Activated T-helper 2 cell treated with anti-CD3 and anti-CD28 coated beads, Interferon-gamma antibody, Interleukin-2, Interleukin-4, amounts not matched to agents 10 μg/mL and 5 μg/mL and 100 μg/mL, durations not matched to agents 14 hours and 24 hours and 36 hours (primary cell): ENCODE measurements around the gene PRIM2. TPM values are rescaled to one million over a fixed set of nuclear protein-coding genes. Genes with fewer than 3 reads are reported as not detected.
"Not testable (repeated sequence)": the region's sequence is repeated elsewhere in the genome, so short reads cannot be mapped to it uniquely, and the experiment has no call there.

ENCODE experiments used
- DNase-seq: peaks from one replicate; pipeline ENCODE4 v3.0.0; 2021; ENCODE audit warnings: low spot score
- H3K27ac Mint-ChIP-seq: one replicate; pipeline ENCODE4 v1.8.0; 2021; ENCODE audit warnings: mixed read lengths
- H3K27me3 Mint-ChIP-seq: one replicate; pipeline ENCODE4 v1.8.0; 2021; ENCODE audit warnings: low read depth, mixed read lengths
- H3K36me3 Mint-ChIP-seq: one replicate; pipeline ENCODE4 v1.8.0; 2021; ENCODE audit warnings: low read depth, mixed read lengths
- H3K4me1 Mint-ChIP-seq: one replicate; pipeline ENCODE4 v1.8.0; 2021; ENCODE audit warnings: low read depth, mixed read lengths
- H3K4me3 Mint-ChIP-seq: one replicate; pipeline ENCODE4 v1.8.0; 2021; ENCODE audit warnings: low read depth, mild to moderate bottlenecking, moderate library complexity, mixed read lengths
- H3K9me3 Mint-ChIP-seq: one replicate; pipeline ENCODE4 v1.8.0; 2021; ENCODE audit warnings: mixed read lengths
- intact Hi-C: fragments of 100-400 bp; cut with micrococcal nuclease; formaldehyde crosslinking; loops from one replicate; pipeline ENCODE4 v1.15.1; 2023
- total RNA-seq: library from RNA; stranded (reverse); gene quantifications from 2 replicates; pipeline ENCODE4 v1.2.3, GENCODE V29; 2022

PRIM2 gene
- total RNA-seq, 1 donor from 2014 or later: 37.9 TPM

DNA sequence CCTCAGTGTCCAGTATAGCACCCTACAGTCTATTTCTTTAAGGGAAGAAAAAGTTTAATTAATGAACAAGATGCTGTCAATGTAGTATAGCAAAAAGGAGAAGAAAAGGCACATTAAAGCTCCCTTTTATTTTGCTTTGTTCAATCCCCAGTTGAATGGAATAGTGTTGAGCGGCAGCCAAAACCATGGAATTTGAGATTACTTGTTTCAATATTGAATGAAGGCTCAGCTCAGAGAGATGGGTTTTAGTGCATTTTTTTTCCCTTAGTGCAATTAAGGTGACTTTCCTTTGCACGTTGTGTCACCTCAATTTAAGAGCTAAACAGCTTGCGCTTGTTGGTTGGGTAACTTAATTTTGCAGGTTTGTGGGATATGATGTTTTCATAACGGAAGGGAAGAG, 254.7 kb downstream of the PRIM2 start:
- H3K27ac Mint-ChIP-seq, intact Hi-C loops, H3K36me3 Mint-ChIP-seq, H3K4me1 Mint-ChIP-seq, DNase-seq, H3K4me3 Mint-ChIP-seq, H3K9me3 Mint-ChIP-seq, H3K27me3 Mint-ChIP-seq: not testable (repeated sequence)

DNA sequence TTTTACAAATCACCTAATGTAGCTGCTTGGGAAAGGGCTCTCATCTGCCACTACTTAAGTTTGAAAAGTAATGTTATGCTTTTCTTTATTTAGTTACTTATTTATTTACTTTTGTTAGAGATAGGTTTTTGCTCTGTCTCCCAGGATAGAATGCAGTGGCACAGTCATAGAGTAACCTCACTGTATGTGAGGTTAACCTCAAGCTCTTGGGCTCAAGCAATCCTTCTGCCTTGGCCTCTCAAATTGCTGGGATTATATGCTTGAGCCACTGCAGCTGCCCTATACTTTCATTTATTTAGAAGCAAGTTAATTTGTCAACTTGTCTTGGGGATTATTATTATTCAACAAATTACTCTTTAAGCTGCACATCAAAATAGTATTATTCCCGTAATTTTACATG, 255.4 kb downstream of the PRIM2 start:
- H3K4me3 Mint-ChIP-seq, H3K27ac Mint-ChIP-seq, H3K36me3 Mint-ChIP-seq, H3K4me1 Mint-ChIP-seq, H3K9me3 Mint-ChIP-seq, intact Hi-C loops, DNase-seq, H3K27me3 Mint-ChIP-seq: not testable (repeated sequence)

DNA sequence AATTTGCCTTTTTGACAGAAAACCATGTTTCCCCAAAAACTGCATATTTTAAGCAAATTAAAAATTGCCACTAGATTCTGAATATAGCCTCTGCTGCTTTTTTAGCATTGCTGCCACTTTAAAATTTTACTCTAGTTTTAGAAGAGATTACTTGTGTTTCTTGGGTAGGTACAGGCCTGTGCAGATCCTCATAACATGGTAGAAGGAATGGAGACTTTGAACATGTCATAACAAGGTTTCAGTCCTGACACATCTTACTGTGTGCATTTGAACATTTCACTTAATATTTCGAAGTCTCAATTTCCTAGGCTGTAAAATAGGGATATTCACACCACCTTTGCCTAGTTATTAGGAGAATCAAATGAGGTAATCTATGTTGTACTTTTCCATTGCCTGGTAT, 259.6 kb downstream of the PRIM2 start:
- H3K4me3 Mint-ChIP-seq, H3K36me3 Mint-ChIP-seq, H3K4me1 Mint-ChIP-seq, intact Hi-C loops, H3K27ac Mint-ChIP-seq, H3K27me3 Mint-ChIP-seq, DNase-seq, H3K9me3 Mint-ChIP-seq: not testable (repeated sequence)

DNA sequence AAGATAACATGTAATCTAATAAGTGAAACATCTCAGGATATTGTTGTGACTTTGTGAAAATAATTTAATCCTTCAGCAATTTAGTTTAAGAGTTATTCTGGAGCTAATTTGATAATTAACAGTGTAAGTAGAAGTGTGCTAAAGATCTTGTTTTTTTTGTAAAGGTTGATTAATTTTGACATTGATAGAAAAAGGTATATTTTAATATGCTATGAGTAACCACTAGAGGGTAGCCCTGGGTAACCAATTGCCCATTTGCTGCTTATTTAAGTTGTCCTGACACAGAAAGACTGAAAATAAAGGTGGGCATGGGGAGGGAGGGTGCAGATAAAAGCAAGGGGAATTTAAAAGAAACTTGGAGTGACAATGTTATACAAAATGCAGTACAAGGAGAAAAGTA, 262.1 kb downstream of the PRIM2 start:
- H3K27ac Mint-ChIP-seq, H3K27me3 Mint-ChIP-seq, intact Hi-C loops, DNase-seq, H3K4me3 Mint-ChIP-seq, H3K36me3 Mint-ChIP-seq, H3K4me1 Mint-ChIP-seq, H3K9me3 Mint-ChIP-seq: not testable (repeated sequence)

DNA sequence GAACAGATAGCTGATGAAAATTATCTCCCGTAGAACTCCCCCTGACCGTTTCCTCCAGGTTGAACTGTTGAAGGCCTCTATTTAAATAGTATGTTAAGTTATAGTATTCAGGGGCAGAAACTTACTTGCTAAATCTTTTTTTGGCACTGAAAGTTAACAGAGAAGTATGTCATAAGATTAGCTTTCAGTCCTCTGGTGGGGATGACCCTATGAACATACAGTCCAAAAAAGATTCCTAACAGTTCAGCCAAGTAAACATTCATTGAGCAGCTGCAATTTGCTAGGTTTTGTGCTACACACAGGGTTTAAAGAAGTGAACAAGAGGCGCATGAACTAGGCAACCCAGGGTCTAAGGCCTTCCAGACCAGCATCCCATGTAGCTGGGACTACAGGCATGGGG, 264.2 kb downstream of the PRIM2 start:
- H3K36me3 Mint-ChIP-seq, H3K27ac Mint-ChIP-seq, H3K4me3 Mint-ChIP-seq, DNase-seq, H3K4me1 Mint-ChIP-seq, intact Hi-C loops, H3K27me3 Mint-ChIP-seq, H3K9me3 Mint-ChIP-seq: not testable (repeated sequence)

DNA sequence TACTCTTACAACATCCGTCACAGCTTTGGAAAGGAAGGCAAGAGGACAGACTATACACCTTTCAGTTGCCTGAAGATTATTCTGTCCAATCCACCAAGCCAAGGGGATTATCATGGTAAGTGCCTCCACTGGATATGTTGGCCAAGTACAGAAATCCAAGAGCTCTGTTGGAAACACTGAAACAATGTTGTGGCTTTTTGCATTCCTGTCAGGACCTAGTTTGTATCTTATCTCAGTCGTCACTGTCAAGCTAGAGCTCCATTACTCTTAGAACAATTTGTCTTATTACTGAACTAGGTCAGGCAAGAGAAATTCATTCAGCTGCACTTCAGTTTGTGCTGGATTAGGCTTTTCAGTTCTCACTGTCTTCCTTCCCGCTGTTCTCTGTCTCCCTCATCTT, 283.7 kb downstream of the PRIM2 start:
- H3K27me3 Mint-ChIP-seq, DNase-seq, intact Hi-C loops, H3K4me3 Mint-ChIP-seq, H3K9me3 Mint-ChIP-seq, H3K27ac Mint-ChIP-seq, H3K4me1 Mint-ChIP-seq: not testable (repeated sequence)
- peaks cover 11% of the 10 kb centered on the region for H3K36me3 Mint-ChIP-seq

DNA sequence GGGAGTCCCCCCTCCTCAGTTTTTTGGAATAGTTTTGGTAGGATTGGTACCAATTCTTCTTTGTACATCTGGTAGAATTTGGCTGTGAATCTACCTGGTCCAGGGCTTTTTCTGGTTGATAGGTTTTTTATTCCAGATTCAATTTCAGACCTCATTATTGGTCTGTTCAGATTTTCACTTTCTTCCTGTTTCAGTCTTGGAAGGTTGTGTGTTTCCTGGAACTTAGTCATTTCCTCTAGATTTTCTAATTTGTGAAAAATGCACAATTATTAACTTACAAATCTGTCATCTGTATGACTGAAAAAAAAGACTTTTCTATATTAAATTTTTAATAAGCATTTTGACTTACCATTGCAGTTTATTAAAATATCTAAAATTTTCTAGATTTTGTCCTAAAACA, 287.9 kb downstream of the PRIM2 start:
- DNase-seq, intact Hi-C loops, H3K27ac Mint-ChIP-seq, H3K27me3 Mint-ChIP-seq, H3K4me1 Mint-ChIP-seq, H3K9me3 Mint-ChIP-seq, H3K4me3 Mint-ChIP-seq: not testable (repeated sequence)
- H3K36me3 Mint-ChIP-seq: peaks cover 29% of the 10 kb centered on the region

DNA sequence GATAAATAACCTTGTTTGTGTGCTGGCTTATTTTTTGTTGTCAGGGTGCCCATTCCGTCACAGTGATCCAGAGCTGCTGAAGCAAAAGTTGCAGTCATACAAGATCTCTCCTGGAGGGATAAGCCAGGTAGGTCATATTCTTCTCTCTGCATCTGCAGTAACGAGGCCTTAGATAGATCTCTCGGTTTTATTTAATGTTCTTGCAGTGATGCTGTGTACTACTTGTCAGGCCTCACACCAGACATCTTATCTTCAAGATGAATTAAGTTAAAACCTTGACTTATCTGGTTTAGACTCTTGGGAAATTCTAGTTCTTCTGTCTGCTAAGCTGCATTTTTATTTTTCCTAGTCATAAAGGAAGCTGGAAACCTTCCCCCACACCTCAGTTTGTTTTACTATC, 288.9 kb downstream of the PRIM2 start:
- intact Hi-C loops, H3K27ac Mint-ChIP-seq, H3K9me3 Mint-ChIP-seq: not testable (repeated sequence)

DNA sequence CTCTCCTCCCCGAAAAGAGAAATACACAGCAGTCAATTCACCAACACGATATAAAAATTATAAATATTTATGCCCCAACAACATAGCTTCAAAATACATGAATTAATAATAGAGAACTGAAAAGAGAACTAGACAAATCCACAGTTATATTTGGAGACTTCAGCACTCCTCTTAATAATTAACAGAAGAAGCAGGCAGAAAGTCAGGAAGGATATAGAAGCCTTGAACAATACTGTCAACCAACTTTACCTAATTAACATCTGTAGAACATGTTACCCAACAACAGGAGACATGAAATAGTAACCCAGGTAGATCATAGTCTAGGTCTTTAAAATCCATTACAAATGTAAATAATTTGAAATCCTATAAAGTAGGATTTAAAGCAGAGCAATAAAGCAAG, 293.2 kb downstream of the PRIM2 start:
- H3K9me3 Mint-ChIP-seq, H3K27me3 Mint-ChIP-seq, H3K4me1 Mint-ChIP-seq, H3K27ac Mint-ChIP-seq, intact Hi-C loops, H3K4me3 Mint-ChIP-seq, DNase-seq: not testable (repeated sequence)
- H3K36me3 Mint-ChIP-seq: peaks cover 17% of the 10 kb centered on the region

More for the DNA sequence above, 288.9 kb downstream of the PRIM2 start:
- H3K4me1 Mint-ChIP-seq, H3K4me3 Mint-ChIP-seq, H3K27me3 Mint-ChIP-seq, DNase-seq: not testable (repeated sequence)
- H3K36me3 Mint-ChIP-seq: peaks cover 29% of the 10 kb centered on the region

DNA sequence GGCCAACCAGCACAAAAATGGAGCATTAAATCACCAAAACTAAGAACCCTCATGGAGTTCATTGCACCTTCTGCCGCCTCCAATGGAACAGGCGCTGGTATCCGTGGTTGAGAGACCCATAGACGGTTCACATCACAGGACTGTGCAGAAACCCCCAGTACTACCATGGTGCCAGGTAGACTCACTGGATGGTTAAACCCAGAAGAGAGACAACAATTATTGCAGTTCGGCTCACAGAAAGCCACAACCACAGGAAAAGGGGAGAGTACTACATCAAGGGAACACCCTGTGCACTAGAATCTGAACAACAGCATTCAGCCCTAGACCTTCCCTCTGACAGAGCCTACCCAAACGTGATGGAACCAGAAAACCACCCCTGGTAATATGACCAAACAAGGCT, 301.5 kb downstream of the PRIM2 start:
- not testable (repeated sequence) for H3K27me3 Mint-ChIP-seq, H3K9me3 Mint-ChIP-seq, H3K27ac Mint-ChIP-seq

DNA sequence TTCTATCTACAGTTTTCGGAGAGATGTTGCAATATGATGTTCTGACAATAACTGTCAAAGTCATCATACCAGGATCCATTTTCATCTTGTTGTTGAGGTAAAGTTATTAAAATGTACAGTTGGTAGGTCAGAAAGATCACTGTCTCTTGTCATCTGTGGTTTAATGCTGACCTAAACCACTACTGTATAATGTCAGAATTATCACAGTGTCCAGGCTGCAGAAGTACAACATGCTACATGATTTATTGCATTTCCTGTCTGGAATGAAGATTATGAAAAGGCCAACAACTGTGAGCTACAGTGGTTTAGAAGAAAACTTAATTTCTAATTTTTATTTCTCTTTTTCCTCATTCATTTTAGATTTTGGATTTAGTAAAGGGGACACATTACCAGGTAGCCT, 314.3 kb downstream of the PRIM2 start:
- intact Hi-C loops, H3K9me3 Mint-ChIP-seq, H3K27me3 Mint-ChIP-seq, H3K27ac Mint-ChIP-seq, DNase-seq, H3K4me1 Mint-ChIP-seq, H3K4me3 Mint-ChIP-seq: not testable (repeated sequence)
- H3K36me3 Mint-ChIP-seq: peaks cover 16% of the 10 kb centered on the region

More for the DNA sequence above, 301.5 kb downstream of the PRIM2 start:
- H3K4me1 Mint-ChIP-seq, H3K4me3 Mint-ChIP-seq, intact Hi-C loops, DNase-seq, H3K36me3 Mint-ChIP-seq: not testable (repeated sequence)

DNA sequence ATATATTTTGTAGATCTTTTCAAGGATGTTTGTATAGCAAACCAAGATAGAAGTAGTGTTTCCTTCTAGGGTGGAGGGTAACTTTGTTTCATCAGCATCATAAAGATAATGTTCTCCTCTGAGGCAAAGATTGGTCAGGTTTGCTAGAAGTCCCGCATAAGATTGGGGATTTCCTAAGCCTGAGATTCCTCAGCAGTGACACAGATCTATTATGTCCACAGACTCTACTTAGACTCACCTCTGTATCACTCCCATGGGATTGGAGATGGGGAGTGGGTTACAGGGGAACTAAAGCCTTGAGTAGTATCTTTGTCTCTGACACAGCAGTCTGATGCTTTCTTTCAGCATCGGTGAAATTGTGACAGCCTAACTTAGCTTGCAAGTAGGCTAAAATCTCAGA, 341.1 kb downstream of the PRIM2 start:
- H3K9me3 Mint-ChIP-seq: not testable (repeated sequence)

DNA sequence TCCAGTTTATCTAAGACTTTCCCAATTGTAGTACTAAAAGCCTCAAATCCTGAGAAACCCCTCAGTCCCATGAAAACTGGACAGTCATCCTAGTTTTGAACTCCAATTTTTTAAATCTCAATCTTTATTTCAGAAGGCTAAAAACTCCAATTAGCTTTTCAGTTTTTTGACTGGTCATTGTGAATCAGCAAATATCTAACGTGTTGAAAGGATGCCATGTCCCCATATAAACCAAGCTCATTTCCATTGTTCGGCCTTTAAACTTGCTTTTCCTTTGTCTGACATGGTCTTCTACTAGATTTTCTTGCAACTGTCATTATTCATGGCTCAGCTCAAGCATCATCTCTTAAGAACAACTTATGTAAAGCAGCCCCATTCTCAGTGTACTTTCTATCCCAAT, 342.4 kb downstream of the PRIM2 start:
- H3K4me3 Mint-ChIP-seq, intact Hi-C loops, H3K27me3 Mint-ChIP-seq, H3K36me3 Mint-ChIP-seq, DNase-seq, H3K9me3 Mint-ChIP-seq, H3K4me1 Mint-ChIP-seq, H3K27ac Mint-ChIP-seq: not testable (repeated sequence)

More for the DNA sequence above, 341.1 kb downstream of the PRIM2 start:
- H3K4me1 Mint-ChIP-seq, H3K27me3 Mint-ChIP-seq, H3K36me3 Mint-ChIP-seq, intact Hi-C loops, H3K27ac Mint-ChIP-seq, DNase-seq, H3K4me3 Mint-ChIP-seq: not testable (repeated sequence)

DNA sequence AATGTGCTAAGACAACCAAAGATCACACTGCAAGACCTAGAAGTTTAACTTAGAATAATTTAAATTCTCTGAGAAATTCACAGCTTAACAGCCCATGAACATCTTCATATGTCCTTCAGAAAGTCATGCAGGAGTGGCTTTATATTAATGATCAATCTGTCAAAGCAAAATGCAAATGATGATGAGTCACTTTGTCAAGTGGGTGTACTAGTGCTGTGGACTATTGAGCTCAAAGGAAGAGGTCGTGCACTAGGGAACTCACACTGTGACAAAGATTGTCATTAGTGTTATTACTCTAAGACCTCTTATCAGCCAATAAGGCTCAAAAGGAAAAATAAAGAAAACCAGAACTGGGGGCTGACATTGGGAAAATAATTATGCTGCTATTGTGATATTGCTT, 343.5 kb downstream of the PRIM2 start:
- H3K9me3 Mint-ChIP-seq, H3K27ac Mint-ChIP-seq, H3K4me1 Mint-ChIP-seq: not testable (repeated sequence)

More for the DNA sequence above, 343.5 kb downstream of the PRIM2 start:
- intact Hi-C loops, DNase-seq, H3K36me3 Mint-ChIP-seq, H3K4me3 Mint-ChIP-seq, H3K27me3 Mint-ChIP-seq: not testable (repeated sequence)
